Astrocyte (in vitro differentiated cells and primary cell): ENCODE measurements around the gene AP1G2.

Experiments used
- EZH2 ChIP-seq: IDR thresholded peaks from 2 replicates; pipeline ENCODE4 v1.6.1; 2012; ENCODE audit warnings: mild to moderate bottlenecking, low read length, inconsistent platforms; ENCODE audit not compliant: insufficient read depth
- TF ChIP-seq, protein P1 (sequence below): IDR thresholded peaks from 2 replicates; pipeline ENCODE4 v1.5.1; 2011; ENCODE audit warnings: low read depth, mild to moderate bottlenecking, inconsistent platforms, low read length, moderate library complexity; ENCODE audit not compliant: insufficient read depth

DNA sequence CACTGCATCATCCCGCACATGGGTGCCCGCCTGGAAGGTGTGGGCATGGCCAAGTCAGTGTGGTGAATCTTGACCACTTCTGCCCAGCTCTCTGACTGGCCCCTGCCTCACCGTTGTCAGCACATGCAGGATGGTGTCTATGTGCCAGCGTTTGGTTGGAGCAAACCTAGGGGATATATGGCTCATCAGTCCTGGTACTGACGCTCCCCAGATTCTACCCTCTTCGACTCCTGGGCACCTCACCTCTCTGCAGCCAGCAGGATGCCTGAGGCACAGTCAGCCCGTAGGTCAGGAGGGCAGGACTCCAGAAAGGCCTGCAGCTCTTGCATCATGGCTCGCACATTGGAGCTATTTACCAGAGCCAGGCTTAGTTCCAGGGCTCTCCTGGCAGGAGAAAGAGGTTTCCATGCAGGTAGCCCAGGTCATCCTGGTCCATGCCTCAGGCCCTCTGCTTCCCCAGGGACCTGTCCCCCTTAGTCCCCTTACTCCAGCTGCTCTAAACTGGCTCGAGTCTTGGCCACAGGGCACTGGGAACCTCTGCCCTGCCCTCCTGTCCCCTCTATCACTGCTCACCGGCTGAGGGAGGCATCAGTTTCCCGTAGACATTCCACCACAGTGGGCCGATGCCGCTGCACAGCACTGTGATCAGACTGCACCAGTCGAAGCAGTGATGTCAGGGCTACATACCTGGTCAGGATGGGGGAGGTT is 4.0 kb downstream of the AP1G2 start:
- TF ChIP-seq, protein P1, sequence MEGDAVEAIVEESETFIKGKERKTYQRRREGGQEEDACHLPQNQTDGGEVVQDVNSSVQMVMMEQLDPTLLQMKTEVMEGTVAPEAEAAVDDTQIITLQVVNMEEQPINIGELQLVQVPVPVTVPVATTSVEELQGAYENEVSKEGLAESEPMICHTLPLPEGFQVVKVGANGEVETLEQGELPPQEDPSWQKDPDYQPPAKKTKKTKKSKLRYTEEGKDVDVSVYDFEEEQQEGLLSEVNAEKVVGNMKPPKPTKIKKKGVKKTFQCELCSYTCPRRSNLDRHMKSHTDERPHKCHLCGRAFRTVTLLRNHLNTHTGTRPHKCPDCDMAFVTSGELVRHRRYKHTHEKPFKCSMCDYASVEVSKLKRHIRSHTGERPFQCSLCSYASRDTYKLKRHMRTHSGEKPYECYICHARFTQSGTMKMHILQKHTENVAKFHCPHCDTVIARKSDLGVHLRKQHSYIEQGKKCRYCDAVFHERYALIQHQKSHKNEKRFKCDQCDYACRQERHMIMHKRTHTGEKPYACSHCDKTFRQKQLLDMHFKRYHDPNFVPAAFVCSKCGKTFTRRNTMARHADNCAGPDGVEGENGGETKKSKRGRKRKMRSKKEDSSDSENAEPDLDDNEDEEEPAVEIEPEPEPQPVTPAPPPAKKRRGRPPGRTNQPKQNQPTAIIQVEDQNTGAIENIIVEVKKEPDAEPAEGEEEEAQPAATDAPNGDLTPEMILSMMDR: no peak
- TF ChIP-seq EZH2: no peak
